Muscle of arm (tissue), 12 donors: ENCODE data around the gene ATF6B. TPM values are rescaled to one million over a fixed set of nuclear protein-coding genes. Genes with fewer than 3 reads are reported as not detected.
"Not testable (repeated sequence)": the region's sequence is repeated elsewhere in the genome, so short reads cannot be mapped to it uniquely, and the experiment has no call there.

Experiments
- DNase-seq: peaks from one replicate; pipeline ENCODE4 v3.0.0-alpha.2; 2013
- polyA plus RNA-seq, 12 donors: library from polyadenylated mRNA; unstranded; fragments of 120-200 nt; gene quantifications; one replicate each; pipeline ENCODE4 v1.2.1, GENCODE V29; 2013; ENCODE audit not compliant: insufficient read length in 12 of 12

The ATF6B gene
- polyA plus RNA-seq, 12 donors: 37.2 to 87.1 (median 43.5) TPM; not detected in 1

GRCh38 chr6:32163559-32164258 is 35.7 kb upstream of the ATF6B start:
- DNase-seq: no peak

GRCh38 chr6:32158052-32158451 is 30.0 kb upstream of the ATF6B start:
- DNase-seq: no peak

- no peak for DNase-seq
These were observed 28.8 kb upstream of the ATF6B start for GRCh38 chr6:32156891-32157290.

GRCh38 chr6:32154514-32155161 is 26.6 kb upstream of the ATF6B start:
- DNase-seq: peak; percentile 65

- DNase-seq: peak; percentile 96
These were observed 25.8 kb upstream of the ATF6B start, which contains the start of gene PPT2 for GRCh38 chr6:32153564-32154513. TSS of gene PPT2 (plus strand) at chr6:32154141. CDS start at chr6:32154595, 454 bp downstream.

- DNase-seq: peak; percentile 32
These were observed 24.9 kb upstream of the ATF6B start for GRCh38 chr6:32152769-32153563.

- DNase-seq: no peak
These were observed 24.1 kb upstream of the ATF6B start, which contains the start of gene PRRT1 for GRCh38 chr6:32151863-32152768. TSS of gene PRRT1 (minus strand) at chr6:32151939. CDS start at chr6:32151827, 112 bp downstream.

- DNase-seq: no peak
These were observed 23.3 kb upstream of the ATF6B start for GRCh38 chr6:32151181-32151862.

- no peak for DNase-seq
These were observed 22.2 kb upstream of the ATF6B start for GRCh38 chr6:32149932-32150870.

GRCh38 chr6:32149092-32149755 is 21.2 kb upstream of the ATF6B start:
- DNase-seq: no peak

GRCh38 chr6:32148289-32149091 is 20.4 kb upstream of the ATF6B start:
- peak; percentile 64 for DNase-seq

GRCh38 chr6:32147401-32148132 is 19.5 kb upstream of the ATF6B start:
- DNase-seq: no peak

GRCh38 chr6:32146687-32147086 is 18.6 kb upstream of the ATF6B start:
- DNase-seq: no peak

GRCh38 chr6:32146287-32146686 is 18.2 kb upstream of the ATF6B start:
- no peak for DNase-seq

GRCh38 chr6:32144238-32144637 is 16.2 kb upstream of the ATF6B start:
- DNase-seq: not testable (repeated sequence)

GRCh38 chr6:32140420-32141046 is 12.5 kb upstream of the ATF6B start:
- DNase-seq: no peak
